Urothelium cell line (cell line): Measurements from ENCODE around the gene COQ9.

Source experiments
- DNase-seq: peaks from one replicate; pipeline ENCODE4 v3.0.0; 2011; ENCODE audit warnings: low spot score, mixed read lengths
- FAIRE-seq: peaks from 2 replicates; lab custom pipeline; 2011; peaks lifted over from hg19 to GRCh38; lab: Jason Lieb, UNC

COQ9 gene

DNA sequence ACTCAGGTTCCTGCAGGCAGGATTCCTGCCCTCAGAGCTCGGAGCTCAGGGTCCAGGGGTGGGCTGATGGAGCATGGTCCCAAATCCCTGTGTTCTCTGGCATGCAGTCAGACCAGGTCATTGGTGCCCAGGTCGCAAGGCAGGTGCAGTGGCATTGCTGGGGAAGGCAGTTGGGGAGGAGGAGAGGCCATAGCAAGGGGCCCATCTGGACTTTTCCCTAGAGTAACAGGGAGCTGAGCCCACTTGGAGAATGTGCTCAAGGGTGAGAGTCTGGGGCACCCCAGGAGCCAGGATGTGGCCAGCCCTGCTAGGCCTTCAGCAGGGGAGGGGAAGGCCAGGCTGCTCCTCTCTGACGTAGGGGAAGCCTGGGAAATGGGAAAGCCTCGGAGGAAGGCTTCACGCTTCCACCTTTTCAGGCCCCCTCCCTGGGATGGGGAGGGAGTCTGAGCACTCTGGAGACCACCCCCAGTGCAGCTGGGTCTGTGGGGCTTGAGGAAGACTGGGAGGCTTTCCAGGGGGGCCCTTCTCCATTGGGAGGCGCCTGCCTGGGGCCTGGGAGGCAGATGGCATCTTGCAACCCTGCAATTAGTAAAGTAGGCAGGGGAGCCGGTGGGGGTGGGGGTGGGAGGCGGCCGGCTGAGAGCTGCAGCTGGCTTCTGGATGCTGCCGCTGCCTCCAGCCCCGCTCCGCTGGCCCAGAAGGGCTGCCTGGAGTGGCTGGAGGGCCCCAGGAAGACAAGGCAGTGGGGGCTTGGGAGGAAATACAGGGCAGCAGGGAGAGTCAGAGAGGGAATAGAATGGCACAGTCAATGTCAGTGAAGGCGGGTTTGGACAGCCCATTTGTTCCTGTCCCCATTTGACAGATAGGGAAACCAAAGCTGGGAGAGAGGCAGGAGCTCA, 60.1 kb downstream of the COQ9 start:
- no peak for FAIRE-seq
- DNase-seq = no peak

DNA sequence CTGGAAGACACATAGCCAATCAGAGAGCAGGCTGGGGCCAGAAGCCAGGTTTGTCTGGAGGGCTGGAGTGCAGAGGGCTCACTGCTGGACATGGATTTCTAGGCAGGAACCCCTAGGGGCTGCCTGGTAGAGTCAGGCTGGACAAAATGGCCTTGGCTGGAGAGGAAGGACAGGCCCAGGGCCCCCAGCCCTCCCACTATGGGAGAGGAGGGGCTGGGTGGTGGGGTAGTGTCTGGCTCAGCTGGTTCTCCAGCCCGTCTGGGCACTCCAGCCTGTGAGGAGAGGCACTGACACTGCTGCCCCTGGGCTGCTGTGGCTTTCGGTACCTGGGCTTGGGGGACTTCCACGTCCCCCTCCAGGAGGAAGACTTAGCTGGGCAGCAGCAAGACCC, 60.8 kb downstream of the COQ9 start:
- FAIRE-seq (no peak), DNase-seq (no peak)

DNA sequence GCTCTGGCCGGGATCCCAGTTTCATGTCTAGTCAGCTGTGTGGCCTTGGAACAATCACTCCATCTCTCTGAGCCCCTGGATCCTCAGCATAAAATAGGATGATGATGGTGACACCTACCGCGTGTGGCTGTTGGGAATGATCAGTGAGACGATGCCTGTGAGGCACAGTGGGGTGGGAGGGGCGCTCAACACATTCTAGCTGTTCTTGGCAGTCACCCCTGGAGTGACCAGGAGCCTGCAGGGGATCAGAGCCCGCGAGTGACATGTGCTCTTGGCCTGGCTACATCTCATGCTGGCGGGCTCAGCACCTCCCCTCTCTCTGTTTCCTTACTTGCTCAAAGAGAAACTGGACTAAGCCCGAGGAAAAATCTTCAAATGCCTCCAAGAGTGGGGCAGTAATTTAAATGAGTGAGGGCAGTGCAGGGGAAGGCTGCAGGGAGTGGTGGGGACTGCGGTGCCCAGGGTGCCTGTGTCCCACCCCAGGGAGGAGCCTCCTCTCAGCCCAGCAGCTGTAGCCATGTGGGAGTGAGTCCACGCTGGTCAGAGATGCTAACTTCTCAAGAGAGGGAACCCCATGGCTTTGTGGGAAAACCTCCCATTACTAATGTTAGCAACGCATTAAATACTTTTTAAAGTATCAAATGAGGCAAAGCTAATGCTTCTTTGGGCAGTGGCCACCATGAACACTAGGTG, 62.1 kb downstream of the COQ9 start:
- DNase-seq = no peak
- FAIRE-seq = no peak

- DNase-seq (no peak), FAIRE-seq (no peak)
Measured at GRCh38 chr16:57510016-57510871, 63.0 kb downstream of the COQ9 start.
